Liver (tissue), 9 donors: ENCODE data around the gene MAL. TPM values are rescaled to one million over a fixed set of nuclear protein-coding genes. Genes with fewer than 3 reads are reported as not detected.

Experiments used
- DNase-seq: peaks from one replicate; pipeline ENCODE4 v3.0.0-alpha.2; 2017; ENCODE audit warnings: low spot score
- H3K27ac ChIP-seq, 2 donors: one replicate each; pipeline ENCODE4 v1.7.0; 2013; ENCODE audit warnings: inconsistent platforms in 2 of 2, low read length in 2 of 2, control low read depth in 1 of 2, low read depth in 1 of 2, mild to moderate bottlenecking in 1 of 2
- H3K27me3 ChIP-seq, 4 donors: one replicate each; pipeline versions ENCODE4 v1.6.1 to v1.7.0; 2013; ENCODE audit warnings: low read length in 3 of 4, inconsistent platforms in 1 of 4, mild to moderate bottlenecking in 1 of 4, moderate library complexity in 1 of 4; ENCODE audit not compliant: control insufficient read depth in 4 of 4, insufficient read depth in 4 of 4
- H3K36me3 ChIP-seq, 4 donors: one replicate each; pipeline versions ENCODE4 v1.6.1 to v1.7.0; 2013; ENCODE audit warnings: low read length in 3 of 4, mild to moderate bottlenecking in 3 of 4, low read depth in 1 of 4, moderate library complexity in 1 of 4; ENCODE audit not compliant: control insufficient read depth in 4 of 4, insufficient read depth in 3 of 4
- H3K4me1 ChIP-seq, 4 donors: one replicate each; pipeline versions ENCODE4 v1.6.1 to v1.7.0; 2013; ENCODE audit warnings: low read length in 3 of 4, mild to moderate bottlenecking in 3 of 4, moderate library complexity in 1 of 4; ENCODE audit not compliant: control insufficient read depth in 4 of 4, insufficient read depth in 4 of 4
- H3K4me3 ChIP-seq, 3 donors: one replicate each; pipeline versions ENCODE4 v1.6.1 to v1.7.0; 2013; ENCODE audit warnings: low read length in 3 of 3, control low read depth in 1 of 3, low read depth in 1 of 3, mild to moderate bottlenecking in 1 of 3
- H3K9ac ChIP-seq, 2 donors: one replicate each; pipeline ENCODE4 v1.7.0; 2013; ENCODE audit warnings: low read length in 2 of 2, mild to moderate bottlenecking in 2 of 2, moderate library complexity in 2 of 2, control low read depth in 1 of 2, low read depth in 1 of 2
- H3K9me3 ChIP-seq, 4 donors: one replicate each; pipeline versions ENCODE4 v1.6.1 to v1.7.0; 2013; ENCODE audit warnings: low read length in 3 of 4; ENCODE audit not compliant: control insufficient read depth in 4 of 4
- EGR1 ChIP-seq, 2 donors: IDR thresholded peaks; 2 replicates each; pipeline ENCODE4 v1.6.1; 2016 to 2018; ENCODE audit warnings: antibody characterized with exemption in 2 of 2, low read depth in 2 of 2
- FOXA1 ChIP-seq: IDR thresholded peaks from 2 replicates; pipeline ENCODE4 v1.6.1; 2016; ENCODE audit warnings: antibody characterized with exemption
- FOXA2 ChIP-seq: IDR thresholded peaks from 2 replicates; pipeline ENCODE4 v1.6.1; 2016; ENCODE audit warnings: antibody characterized with exemption
- GABPA ChIP-seq, 2 donors: IDR thresholded peaks in 1 of 2; conservative IDR thresholded peaks in 1 of 2; 2 replicates each; pipeline ENCODE4 v1.6.1; 2016; ENCODE audit warnings: antibody characterized with exemption in 2 of 2, mild to moderate bottlenecking in 1 of 2, moderate library complexity in 1 of 2
- HNF4A ChIP-seq, 2 donors: conservative IDR thresholded peaks; 2 replicates each; pipeline ENCODE4 v1.6.1; 2016; ENCODE audit warnings: antibody characterized with exemption in 2 of 2, mild to moderate bottlenecking in 2 of 2
- HNF4G ChIP-seq: IDR thresholded peaks from 2 replicates; pipeline ENCODE4 v1.6.1; 2016; ENCODE audit warnings: antibody characterized with exemption
- JUND ChIP-seq, 2 donors: IDR thresholded peaks; 2 replicates each; pipeline ENCODE4 v1.6.1; 2016; ENCODE audit warnings: antibody characterized with exemption in 2 of 2
- NR2F2 ChIP-seq: IDR thresholded peaks from 2 replicates; pipeline ENCODE4 v1.6.1; 2016; ENCODE audit warnings: antibody characterized with exemption
- RAD21 ChIP-seq, 2 donors: IDR thresholded peaks; 2 replicates each; pipeline ENCODE4 v1.6.1; 2016; ENCODE audit warnings: antibody characterized with exemption in 2 of 2, mild to moderate bottlenecking in 2 of 2
- RXRA ChIP-seq, 2 donors: IDR thresholded peaks; 2 replicates each; pipeline ENCODE4 v1.6.1; 2017 to 2018; ENCODE audit warnings: antibody characterized with exemption in 2 of 2, mild to moderate bottlenecking in 1 of 2
- YY1 ChIP-seq: IDR thresholded peaks from 2 replicates; pipeline ENCODE4 v1.6.1; 2016; ENCODE audit warnings: antibody characterized with exemption, mild to moderate bottlenecking
- WGBS: extraction: QIAGEN DNeasy Blood & Tissue Kit; methylation state at CpG from one replicate; pipeline ENCODE4 v1.1.7; 2013; 5-methylcytosine and 5-hydroxymethylcytosine counted together
- polyA plus RNA-seq, 2 donors: library from polyadenylated mRNA; stranded (reverse) in 1 of 2; unstranded in 1 of 2; fragments of 200-250 nt in 1 of 2; fragments of >200 nt in 1 of 2; fragmentation: Nextera tagmentation in 1 of 2; extraction: Ambion mirVana in 1 of 2; gene quantifications; one replicate each; pipeline versions ENCODE4 v1.2.1 to v1.2.3, GENCODE V29; 2013 to 2015
- total RNA-seq, 2 donors: library from RNA; depleted of rRNA; stranded (reverse); fragments of >200 nt; gene quantifications; one replicate each; pipeline ENCODE4 v1.2.3, GENCODE V29; 2014
- TF ChIP-seq, protein P1 (sequence below): fragments of 150-350 bp; IDR thresholded peaks from 2 replicates; pipeline ENCODE4 v1.5.1; 2017; ENCODE audit warnings: improper control_type of control experiment, low read depth, low read length; ENCODE audit not compliant: missing input control
- TF ChIP-seq, protein P2 (sequence below): IDR thresholded peaks from 2 replicates; pipeline ENCODE4 v1.6.1; 2016; ENCODE audit warnings: antibody characterized with exemption
- TF ChIP-seq, protein P3 (sequence below): IDR thresholded peaks from 2 replicates; pipeline ENCODE4 v1.6.1; 2016; ENCODE audit warnings: antibody characterized with exemption
- TF ChIP-seq, protein P4 (sequence below): IDR thresholded peaks from 2 replicates; pipeline ENCODE4 v1.6.1; 2016; ENCODE audit warnings: antibody characterized with exemption, mild to moderate bottlenecking
- TF ChIP-seq, protein P5 (sequence below): IDR thresholded peaks from 2 replicates; pipeline ENCODE4 v1.6.1; 2016; ENCODE audit warnings: antibody characterized with exemption
- donor health status: healthy.
- donor health status: healthy.
- donor health status: healthy.
- donor health status: healthy.
- donor health status: healthy.

Gene MAL
- total and polyA plus RNA-seq, 4 donors: 0.51 TPM; not detected in 3

DNA sequence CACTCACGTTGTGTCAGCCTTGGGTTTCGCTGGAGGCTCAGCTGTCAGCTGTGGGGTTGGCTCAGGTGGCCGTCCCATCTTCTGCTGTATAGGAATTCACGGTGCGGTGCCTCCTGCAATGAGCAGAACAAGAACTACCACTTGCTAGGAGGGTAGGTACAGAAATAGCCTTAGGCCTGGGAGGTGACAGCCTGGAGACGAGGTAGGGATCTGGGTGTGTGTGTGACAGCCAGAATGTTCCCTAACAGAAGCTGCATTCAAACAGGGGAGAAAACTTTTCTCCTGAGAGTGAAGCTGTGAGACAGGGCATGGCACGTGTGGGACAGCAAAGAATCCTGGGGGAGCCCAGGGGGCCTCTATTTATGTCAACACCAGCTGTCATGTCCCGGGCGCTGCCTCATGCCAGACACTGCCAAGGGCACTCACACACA lies 8.4 kb upstream of the MAL start:
- Histone ChIP-seq H3K4me1 (no peaks in the 10 kb centered on the region), H3K27me3 (peaks cover 0 to 3% (median 1%) of the 10 kb centered on the region in 4 donors), H3K27ac (no peak overlapping the region), H3K9me3 (no peaks in the 10 kb centered on the region), H3K36me3 (no peaks in the 10 kb centered on the region), H3K9ac (no peak overlapping the region), H3K4me3 (no peak overlapping the region)
- TF ChIP-seq GABPA (IDR thresholded peaks at IDR 0.05 in 1 of 2, conservative IDR thresholded peaks at IDR 0.05 in 1 of 2) (no peak), FOXA1 (no peak), HNF4A (conservative IDR thresholded peaks at IDR 0.05) (no peak), EGR1 (IDR thresholded peaks at IDR 0.05; ENCODE audit: low read depth in 2 of 2) (no peak), NR2F2 (no peak), RXRA (IDR thresholded peaks at IDR 0.05) (no peak), HNF4G (no peak), YY1 (no peak), JUND (IDR thresholded peaks at IDR 0.05) (no peak), RAD21 (IDR thresholded peaks at IDR 0.05) (no peak)
- TF ChIP-seq, protein P1, sequence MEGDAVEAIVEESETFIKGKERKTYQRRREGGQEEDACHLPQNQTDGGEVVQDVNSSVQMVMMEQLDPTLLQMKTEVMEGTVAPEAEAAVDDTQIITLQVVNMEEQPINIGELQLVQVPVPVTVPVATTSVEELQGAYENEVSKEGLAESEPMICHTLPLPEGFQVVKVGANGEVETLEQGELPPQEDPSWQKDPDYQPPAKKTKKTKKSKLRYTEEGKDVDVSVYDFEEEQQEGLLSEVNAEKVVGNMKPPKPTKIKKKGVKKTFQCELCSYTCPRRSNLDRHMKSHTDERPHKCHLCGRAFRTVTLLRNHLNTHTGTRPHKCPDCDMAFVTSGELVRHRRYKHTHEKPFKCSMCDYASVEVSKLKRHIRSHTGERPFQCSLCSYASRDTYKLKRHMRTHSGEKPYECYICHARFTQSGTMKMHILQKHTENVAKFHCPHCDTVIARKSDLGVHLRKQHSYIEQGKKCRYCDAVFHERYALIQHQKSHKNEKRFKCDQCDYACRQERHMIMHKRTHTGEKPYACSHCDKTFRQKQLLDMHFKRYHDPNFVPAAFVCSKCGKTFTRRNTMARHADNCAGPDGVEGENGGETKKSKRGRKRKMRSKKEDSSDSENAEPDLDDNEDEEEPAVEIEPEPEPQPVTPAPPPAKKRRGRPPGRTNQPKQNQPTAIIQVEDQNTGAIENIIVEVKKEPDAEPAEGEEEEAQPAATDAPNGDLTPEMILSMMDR: no peak
- TF ChIP-seq, protein P2, sequence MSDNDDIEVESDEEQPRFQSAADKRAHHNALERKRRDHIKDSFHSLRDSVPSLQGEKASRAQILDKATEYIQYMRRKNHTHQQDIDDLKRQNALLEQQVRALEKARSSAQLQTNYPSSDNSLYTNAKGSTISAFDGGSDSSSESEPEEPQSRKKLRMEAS: no peak
- TF ChIP-seq, protein P3, sequence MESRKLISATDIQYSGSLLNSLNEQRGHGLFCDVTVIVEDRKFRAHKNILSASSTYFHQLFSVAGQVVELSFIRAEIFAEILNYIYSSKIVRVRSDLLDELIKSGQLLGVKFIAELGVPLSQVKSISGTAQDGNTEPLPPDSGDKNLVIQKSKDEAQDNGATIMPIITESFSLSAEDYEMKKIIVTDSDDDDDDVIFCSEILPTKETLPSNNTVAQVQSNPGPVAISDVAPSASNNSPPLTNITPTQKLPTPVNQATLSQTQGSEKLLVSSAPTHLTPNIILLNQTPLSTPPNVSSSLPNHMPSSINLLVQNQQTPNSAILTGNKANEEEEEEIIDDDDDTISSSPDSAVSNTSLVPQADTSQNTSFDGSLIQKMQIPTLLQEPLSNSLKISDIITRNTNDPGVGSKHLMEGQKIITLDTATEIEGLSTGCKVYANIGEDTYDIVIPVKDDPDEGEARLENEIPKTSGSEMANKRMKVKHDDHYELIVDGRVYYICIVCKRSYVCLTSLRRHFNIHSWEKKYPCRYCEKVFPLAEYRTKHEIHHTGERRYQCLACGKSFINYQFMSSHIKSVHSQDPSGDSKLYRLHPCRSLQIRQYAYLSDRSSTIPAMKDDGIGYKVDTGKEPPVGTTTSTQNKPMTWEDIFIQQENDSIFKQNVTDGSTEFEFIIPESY: no peak
- TF ChIP-seq, protein P4, sequence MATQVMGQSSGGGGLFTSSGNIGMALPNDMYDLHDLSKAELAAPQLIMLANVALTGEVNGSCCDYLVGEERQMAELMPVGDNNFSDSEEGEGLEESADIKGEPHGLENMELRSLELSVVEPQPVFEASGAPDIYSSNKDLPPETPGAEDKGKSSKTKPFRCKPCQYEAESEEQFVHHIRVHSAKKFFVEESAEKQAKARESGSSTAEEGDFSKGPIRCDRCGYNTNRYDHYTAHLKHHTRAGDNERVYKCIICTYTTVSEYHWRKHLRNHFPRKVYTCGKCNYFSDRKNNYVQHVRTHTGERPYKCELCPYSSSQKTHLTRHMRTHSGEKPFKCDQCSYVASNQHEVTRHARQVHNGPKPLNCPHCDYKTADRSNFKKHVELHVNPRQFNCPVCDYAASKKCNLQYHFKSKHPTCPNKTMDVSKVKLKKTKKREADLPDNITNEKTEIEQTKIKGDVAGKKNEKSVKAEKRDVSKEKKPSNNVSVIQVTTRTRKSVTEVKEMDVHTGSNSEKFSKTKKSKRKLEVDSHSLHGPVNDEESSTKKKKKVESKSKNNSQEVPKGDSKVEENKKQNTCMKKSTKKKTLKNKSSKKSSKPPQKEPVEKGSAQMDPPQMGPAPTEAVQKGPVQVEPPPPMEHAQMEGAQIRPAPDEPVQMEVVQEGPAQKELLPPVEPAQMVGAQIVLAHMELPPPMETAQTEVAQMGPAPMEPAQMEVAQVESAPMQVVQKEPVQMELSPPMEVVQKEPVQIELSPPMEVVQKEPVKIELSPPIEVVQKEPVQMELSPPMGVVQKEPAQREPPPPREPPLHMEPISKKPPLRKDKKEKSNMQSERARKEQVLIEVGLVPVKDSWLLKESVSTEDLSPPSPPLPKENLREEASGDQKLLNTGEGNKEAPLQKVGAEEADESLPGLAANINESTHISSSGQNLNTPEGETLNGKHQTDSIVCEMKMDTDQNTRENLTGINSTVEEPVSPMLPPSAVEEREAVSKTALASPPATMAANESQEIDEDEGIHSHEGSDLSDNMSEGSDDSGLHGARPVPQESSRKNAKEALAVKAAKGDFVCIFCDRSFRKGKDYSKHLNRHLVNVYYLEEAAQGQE: no peak
- TF ChIP-seq, protein P5, sequence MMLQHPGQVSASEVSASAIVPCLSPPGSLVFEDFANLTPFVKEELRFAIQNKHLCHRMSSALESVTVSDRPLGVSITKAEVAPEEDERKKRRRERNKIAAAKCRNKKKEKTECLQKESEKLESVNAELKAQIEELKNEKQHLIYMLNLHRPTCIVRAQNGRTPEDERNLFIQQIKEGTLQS: no peak
- DNase-seq: no peak
- WGBS: 83% methylated on average over 9 of the region's 9 CpGs

DNA sequence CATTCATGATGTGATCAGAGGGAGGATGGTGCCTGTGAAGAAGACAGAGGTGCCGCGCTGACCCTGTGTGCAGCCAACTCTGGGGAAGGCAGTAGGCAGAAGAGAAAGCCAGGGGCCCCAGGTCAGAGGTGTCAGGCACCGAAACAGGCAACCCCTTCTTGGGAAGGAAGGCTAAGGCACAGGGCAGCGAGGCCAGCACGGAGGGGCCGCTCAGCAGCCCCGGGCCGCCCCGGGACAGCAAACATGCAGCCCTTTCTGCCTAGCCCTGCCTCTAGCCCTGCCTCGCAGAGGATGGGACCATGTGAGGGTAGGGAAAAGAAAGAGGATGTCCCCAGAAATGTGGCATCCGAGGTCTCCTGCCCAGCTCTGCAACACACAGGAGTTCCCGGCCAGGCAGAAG lies 7.7 kb upstream of the MAL start:
- no peaks in the 10 kb centered on the region for H3K36me3 ChIP-seq
- H3K27ac ChIP-seq: no peak overlapping the region
- peaks cover 0 to 3% (median 2%) of the 10 kb centered on the region in 4 donors for H3K27me3 ChIP-seq
- no peak for DNase-seq
- H3K9me3 ChIP-seq: no peaks in the 10 kb centered on the region
- H3K4me1 ChIP-seq: no peaks in the 10 kb centered on the region
- no peak overlapping the region for H3K4me3 ChIP-seq
- no peak overlapping the region for H3K9ac ChIP-seq
- 83% methylated on average over 12 of the region's 12 CpGs for WGBS
- TF ChIP-seq, protein P5: no peak
- TF ChIP-seq, protein P4: no peak
- TF ChIP-seq RXRA (IDR thresholded peaks at IDR 0.05) (no peak), YY1 (no peak), FOXA2 (no peak), EGR1 (IDR thresholded peaks at IDR 0.05; ENCODE audit: low read depth in 2 of 2) (no peak), RAD21 (IDR thresholded peaks at IDR 0.05) (no peak), GABPA (IDR thresholded peaks at IDR 0.05 in 1 of 2, conservative IDR thresholded peaks at IDR 0.05 in 1 of 2) (no peak), FOXA1 (no peak)
- TF ChIP-seq, protein P2: no peak
- TF ChIP-seq, protein P3: no peak
